MV-4-11 (cell line): Measurements from ENCODE around the gene CYTH4.
A peak's percentile ranks its signal among the peaks of the same experiment; 100 is the strongest.

Experiments used
- DNase-seq: peaks from one replicate; lab custom pipeline; 2025; lab: John Stamatoyannopoulos, UW

Gene CYTH4

DNA sequence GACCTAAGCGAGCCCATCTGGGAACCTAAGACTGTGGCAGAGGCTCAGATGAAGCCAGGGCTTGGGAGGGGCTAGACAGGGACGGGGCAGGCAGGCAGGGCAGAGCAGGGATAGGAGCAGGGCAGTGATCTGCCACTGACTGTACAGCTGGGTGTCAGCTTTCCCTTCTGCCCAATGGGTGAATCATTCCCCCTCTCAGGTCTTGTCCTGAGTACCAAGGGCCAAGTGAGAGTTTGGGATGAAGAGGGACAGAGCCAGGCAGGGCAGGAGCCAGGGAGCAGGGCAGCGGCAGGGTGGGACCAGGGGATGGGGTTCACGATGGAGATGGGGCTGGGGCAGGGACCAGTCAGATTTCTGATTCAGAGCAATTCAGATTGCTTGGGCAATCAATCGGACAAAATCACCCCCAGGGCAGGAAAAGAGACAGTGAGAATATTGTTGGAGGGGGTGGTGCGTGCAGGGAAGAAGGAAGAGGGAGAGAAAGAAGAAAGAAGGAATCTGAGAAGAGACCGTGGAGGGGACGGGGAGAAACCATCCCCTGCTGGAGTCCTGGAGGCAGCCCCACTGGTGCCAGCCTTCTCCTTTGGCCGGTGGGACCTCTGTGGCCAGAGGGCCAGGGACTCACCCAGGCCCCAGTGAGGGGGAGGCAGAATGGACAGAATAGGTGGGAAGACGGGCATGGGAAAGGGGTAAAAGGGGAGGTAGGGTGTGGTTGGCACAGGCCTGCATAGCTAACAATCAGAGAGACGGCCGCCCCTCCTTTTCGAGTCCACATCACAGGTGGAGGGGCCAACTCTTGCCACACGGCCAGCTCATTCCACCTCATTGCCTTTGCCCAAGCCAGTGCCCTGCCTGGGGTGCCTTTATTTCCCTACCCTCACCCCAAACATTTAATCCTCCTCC is 47.2 kb downstream of the CYTH4 start:
- DNase-seq = no peak

DNA sequence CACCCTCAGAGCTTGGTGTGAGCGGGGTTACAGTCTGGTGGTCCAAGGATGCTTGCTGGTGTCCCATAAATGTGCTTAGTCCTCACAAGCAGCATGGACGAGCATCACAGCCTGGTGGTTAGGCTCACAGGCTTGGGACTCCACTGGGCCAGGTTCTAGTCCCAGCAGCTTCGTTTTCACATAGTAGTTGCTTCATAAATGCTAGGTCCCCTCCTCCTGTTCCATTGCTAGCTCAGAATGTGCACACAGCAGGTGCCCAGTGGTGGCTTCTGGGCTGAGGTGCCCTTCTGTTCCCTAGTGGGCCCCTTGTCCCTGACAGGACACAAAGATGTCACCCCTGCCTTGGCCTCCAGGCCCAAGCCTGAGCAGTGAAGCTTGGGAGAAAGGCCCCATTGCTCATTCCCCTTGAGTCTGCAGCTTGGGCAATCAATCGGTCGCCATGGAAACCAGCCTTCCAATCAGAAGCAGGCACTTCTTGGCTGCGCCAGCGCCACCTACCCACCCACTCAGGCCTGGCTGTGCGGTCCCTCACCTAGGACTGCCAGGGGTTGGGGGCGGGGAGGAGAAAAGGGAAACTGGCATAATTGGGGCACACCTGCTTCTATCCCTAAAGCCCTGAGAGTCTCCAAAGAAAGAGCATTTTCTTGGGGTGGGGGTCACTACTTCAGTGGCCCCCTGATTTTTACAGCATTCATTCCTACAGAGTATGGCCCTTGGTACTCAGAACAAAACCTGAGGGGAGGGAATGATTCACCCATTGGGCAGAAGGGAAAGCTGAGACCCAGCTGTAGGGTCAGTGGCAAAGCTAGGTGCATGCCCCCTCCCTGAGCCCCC is 48.1 kb downstream of the CYTH4 start:
- DNase-seq = peak; percentile 81

- no peak for DNase-seq
These were observed 48.7 kb downstream of the CYTH4 start for GRCh38 chr22:37331034-37331428.

DNA sequence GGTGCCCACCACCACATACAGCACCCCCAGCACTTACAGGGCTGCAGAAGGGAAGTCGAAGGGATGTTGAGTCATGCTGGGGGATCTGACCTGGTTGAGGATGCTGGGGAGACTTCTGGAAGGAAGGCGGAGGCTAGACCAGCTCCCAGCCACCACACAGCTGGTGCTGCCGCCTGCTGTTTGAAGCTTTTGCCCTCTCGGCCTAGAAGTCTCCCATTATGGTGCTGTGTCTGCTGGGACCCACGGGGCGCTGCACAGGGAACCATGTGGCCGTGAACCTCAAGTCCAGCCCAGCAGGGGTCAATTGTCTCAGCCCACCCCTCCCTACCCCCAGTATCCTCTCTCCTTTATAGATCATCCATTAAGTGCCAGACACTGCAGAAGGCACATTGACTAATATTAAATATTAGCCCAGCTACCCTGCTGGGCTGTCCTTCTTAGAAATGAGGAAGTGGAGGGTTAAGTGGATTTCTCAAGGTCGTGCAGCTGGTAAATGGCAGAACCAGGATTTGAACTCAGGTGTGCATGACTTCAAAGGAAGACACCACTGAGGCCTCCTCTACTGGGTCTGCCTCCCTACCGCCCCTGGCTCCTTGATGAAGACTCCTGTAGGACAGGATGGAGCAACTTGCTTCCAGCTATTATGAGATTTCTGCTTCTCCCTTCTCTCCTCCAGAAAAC is 49.7 kb downstream of the CYTH4 start:
- DNase-seq = peak; percentile 11

DNA sequence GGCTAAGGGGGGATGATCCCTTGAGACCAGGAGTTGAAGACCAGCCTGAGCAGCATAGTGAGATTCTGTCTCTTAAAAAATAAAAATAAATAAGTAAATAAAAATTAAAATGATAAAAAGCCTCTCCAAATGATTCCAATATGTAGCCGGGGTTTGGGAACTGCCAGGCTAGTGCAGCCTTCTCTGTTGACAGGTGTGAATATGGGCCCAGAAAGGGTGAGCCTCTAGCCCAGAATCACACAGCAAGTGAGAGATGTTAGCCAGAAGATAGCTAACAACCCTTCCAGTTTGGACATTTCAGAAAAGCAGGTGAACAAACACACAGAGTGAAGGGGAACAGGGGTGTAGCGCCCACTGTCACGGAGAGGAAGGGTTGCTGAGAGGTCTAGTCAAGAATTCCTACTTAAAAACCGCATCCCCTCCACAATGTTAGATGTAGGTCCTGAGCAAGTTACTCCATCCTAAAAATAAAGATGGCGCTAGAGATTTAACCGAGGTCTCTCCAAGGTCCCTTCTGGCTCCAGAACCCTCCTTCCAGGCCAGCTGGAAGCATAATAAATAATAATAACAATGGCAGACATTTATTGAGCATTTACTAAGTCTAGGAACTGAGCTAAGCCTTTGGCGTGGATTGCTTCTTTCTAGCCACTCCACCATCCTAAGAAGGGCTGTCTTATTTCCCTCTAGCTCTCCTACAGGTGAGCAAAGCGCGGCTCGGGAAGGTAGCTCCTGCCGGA is 51.6 kb downstream of the CYTH4 start:
- no peak for DNase-seq

GRCh38 chr22:37334461-37334858 is 52.2 kb downstream of the CYTH4 start:
- DNase-seq = no peak

- no peak for DNase-seq
These were observed 52.8 kb downstream of the CYTH4 start for GRCh38 chr22:37334859-37335805.

GRCh38 chr22:37335806-37336199 is 53.5 kb downstream of the CYTH4 start:
- DNase-seq = no peak

DNA sequence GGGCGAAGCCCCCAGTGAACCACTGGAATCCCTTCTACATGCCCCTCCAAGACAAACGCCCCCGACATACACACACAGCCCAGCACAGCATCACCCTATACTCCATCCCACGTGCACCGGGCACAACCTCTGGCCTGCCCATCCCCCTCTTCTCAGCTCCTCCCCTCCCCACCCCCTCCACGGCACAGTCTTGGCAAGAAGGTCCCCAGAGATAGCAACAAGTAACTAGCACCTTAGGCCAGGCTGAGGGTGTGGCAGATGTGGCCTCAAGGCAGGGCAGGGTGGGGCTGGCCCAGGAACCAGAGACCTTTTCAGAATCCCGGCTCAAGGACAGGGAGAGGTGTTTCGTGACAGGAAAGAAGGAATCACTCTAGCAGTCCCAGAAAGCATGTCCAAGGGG is 54.3 kb downstream of the CYTH4 start:
- DNase-seq = no peak

GRCh38 chr22:37337204-37337943 is 55.1 kb downstream of the CYTH4 start:
- no peak for DNase-seq

- DNase-seq = no peak
These were observed 56.4 kb downstream of the CYTH4 start for GRCh38 chr22:37338539-37339246.

- DNase-seq = no peak
These were observed 58.3 kb downstream of the CYTH4 start for GRCh38 chr22:37340331-37341262.

GRCh38 chr22:37342065-37342464 is 59.8 kb downstream of the CYTH4 start:
- no peak for DNase-seq

- no peak for DNase-seq
These were observed 61.0 kb downstream of the CYTH4 start for GRCh38 chr22:37343348-37343747.

DNA sequence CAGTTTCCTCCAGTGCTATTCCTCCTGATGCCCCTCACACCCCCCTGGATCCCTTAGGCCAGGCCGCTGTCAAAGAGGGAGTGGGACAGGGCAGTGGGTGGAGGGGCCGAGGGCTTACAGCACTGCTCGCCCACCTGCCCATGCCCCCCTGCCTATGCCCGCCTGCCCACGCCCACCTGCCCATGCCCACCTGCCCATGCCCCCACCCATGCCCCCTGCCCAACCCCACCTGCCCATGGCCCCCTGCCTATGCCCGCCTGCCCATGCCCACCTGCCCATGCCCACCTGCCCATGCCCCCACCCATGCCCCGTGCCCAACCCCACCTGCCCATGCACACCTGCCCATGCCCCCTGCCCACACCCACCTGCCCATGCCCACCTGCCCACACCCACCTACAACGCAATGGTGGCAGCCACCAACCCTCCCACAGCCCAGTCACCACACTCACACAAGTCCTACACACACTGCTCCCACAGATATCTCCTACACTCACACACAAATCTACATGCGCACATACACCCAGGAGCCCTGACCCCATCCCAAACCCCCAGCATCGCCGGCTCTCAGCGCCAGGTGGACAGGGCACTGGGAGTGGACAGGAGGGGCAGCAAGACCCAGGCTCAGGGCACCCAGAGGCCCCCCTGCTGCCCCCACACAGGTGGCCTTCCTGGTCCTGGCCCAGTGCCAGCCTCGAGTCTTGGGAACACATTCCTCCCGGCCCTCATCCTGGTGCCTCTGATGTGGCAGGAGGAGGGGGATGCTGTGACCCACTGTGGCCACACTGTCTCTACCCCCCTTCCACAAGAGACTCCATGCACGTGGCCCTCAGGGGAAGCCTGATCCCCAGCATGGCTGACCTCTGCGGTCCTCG is 61.8 kb downstream of the CYTH4 start:
- no peak for DNase-seq

DNA sequence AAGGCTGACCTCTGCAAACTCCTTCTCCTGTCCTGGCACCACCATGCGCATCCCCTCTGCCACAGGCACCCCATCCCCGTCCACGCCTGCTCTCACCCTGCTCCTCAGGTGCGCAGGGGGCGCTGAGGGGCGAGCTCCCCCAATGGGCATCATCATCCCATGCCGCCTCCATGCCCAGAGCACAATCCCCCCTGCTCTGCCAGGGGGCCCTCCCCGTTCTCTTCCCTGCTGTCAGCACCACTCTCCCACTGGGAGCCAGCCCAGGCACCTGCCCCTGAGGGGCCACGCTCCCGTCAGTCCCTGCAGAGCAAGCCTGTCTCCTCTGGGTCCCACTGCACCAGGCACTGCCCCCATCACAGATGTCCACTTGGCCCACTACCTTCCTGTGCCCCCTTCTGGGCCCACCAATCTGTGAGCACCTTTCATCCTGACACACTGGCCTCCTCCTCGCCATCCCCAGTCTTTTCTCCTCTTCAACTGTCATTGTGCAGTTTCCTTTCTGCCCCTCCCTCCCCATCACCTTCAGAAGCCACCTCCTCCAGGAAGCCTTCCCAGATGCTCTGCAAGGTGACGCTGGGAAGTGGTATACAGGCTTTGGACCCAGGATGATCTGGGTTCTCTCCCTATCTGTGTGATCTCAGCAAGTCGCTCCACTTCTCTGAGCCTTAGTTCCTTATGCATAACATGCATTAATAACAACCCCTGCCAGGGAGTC is 62.6 kb downstream of the CYTH4 start:
- DNase-seq = no peak
